Gastrocnemius medialis (tissue), 4 donors: Measurements from ENCODE around the gene PTGES. TPM values are rescaled to one million over a fixed set of nuclear protein-coding genes. Genes with fewer than 3 reads are reported as not detected.
A peak's percentile ranks its signal among the peaks of the same experiment; 100 is the strongest.
"Not testable (repeated sequence)": the region's sequence is repeated elsewhere in the genome, so short reads cannot be mapped to it uniquely, and the experiment has no call there.

Experiments used
- ATAC-seq, 2 donors: fragments of 150-250 bp; one replicate each; pipeline ENCODE4 v1.9.1; 2016
- DNase-seq, 2 donors: peaks; one replicate each; pipeline ENCODE4 v3.0.0-alpha.2; 2019
- H3K27ac ChIP-seq, 4 donors: fragments of 200-600 bp; sonication (generic); 1 replicate in 1 of 4; 2 replicates in 3 of 4; pipeline ENCODE4 v1.5.1; 2016 to 2018; ENCODE audit warnings: mild to moderate bottlenecking in 2 of 4, moderate library complexity in 1 of 4
- H3K27me3 ChIP-seq, 3 donors: fragments of 200-600 bp; sonication (generic) in 2 of 3; 1 replicate in 1 of 3; 2 replicates in 2 of 3; pipeline versions ENCODE4 v1.5.1 to v1.6.0; 2016 to 2019; ENCODE audit warnings: mild to moderate bottlenecking in 1 of 3, moderate library complexity in 1 of 3
- H3K36me3 ChIP-seq, 2 donors: fragments of 200-600 bp; sonication (generic) in 1 of 2; one replicate each; pipeline ENCODE4 v1.5.1; 2017 to 2018
- H3K4me1 ChIP-seq, 2 donors: fragments of 200-600 bp; sonication (generic) in 1 of 2; one replicate each; pipeline ENCODE4 v1.5.1; 2016 to 2017; ENCODE audit warnings: mild to moderate bottlenecking in 2 of 2
- H3K4me3 ChIP-seq, 4 donors: fragments of 200-600 bp; sonication (generic) in 3 of 4; 1 replicate in 1 of 4; 2 replicates in 3 of 4; pipeline ENCODE4 v1.5.1; 2016 to 2019; ENCODE audit warnings: mild to moderate bottlenecking in 2 of 4
- H3K9me3 ChIP-seq, 3 donors: fragments of 200-600 bp; sonication (generic) in 2 of 3; 1 replicate in 1 of 3; 2 replicates in 2 of 3; pipeline ENCODE4 v1.5.1; 2016 to 2019
- CTCF ChIP-seq, 5 experiments: fragments of 450-650 bp in 3 of 5; fragments of 200-600 bp in 2 of 5; sonication (generic) in 2 of 5; IDR thresholded peaks in 4 of 5; conservative IDR thresholded peaks in 1 of 5; 1 replicate in 4 of 5; 2 replicates in 1 of 5; pipeline ENCODE4 v1.5.1; 2016 to 2019; ENCODE audit warnings: antibody characterized with exemption in 5 of 5, mild to moderate bottlenecking in 3 of 5, moderate library complexity in 3 of 5
- POLR2A ChIP-seq, 2 donors: fragments of 450-650 bp; IDR thresholded peaks; one replicate each; pipeline ENCODE4 v1.6.1; 2017; ENCODE audit warnings: antibody characterized with exemption in 2 of 2, mild to moderate bottlenecking in 2 of 2, moderate library complexity in 2 of 2
- in situ Hi-C, 4 donors: fragments of 200-750 bp; cut with MboI; loops; one replicate each; pipeline versions ENCODE4 v1.15.0 to v1.8.0; 2017; ENCODE audit warnings: low sequenced_read_pairs in 4 of 4
- intact Hi-C: fragments of 100-400 bp; cut with DNase I; formaldehyde crosslinking; loops from one replicate; pipeline ENCODE4 v1.15.1; 2023; ENCODE audit warnings: low total_unique reads
- total RNA-seq, 4 donors: library from RNA; depleted of rRNA; stranded (reverse); fragments of >200 nt; gene quantifications; one replicate each; pipeline versions ENCODE4 v1.1.0 to v1.2.3, GENCODE V29; 2016

PTGES gene
- total RNA-seq, 4 donors from 2014 or later: 0.23 to 1.2 (median 0.51) TPM; not detected in 1

- TF ChIP-seq CTCF (IDR thresholded peaks at IDR 0.05 in 4 of 5, conservative IDR thresholded peaks at IDR 0.05 in 1 of 5) (no peak), POLR2A (IDR thresholded peaks at IDR 0.05) (no peak)
- peaks cover 0 to 3% (median 0%) of the 10 kb centered on the region in 3 donors for H3K27me3 ChIP-seq
- ATAC-seq: peak; percentile 93 to 97
- peak; percentile 80 to 88 for DNase-seq
- H3K36me3 ChIP-seq: no peaks in the 10 kb centered on the region
- H3K9me3 ChIP-seq: no peaks in the 10 kb centered on the region
- no peaks in the 10 kb centered on the region for H3K4me1 ChIP-seq
- peak overlapping the region; percentile 25 to 70 (median 46) for H3K27ac ChIP-seq
- H3K4me3 ChIP-seq: no peak overlapping the region
- intact Hi-C loops: no loop called here
- in situ Hi-C loops: loop anchor here in 1 of 4 donors (25.0 kb wide), 2 partner anchors 140 to 640 kb away; partner anchors contain the start of genes ASB6 and NTMT1
These were observed 24.3 kb upstream of the PTGES start for GRCh38 chr9:129776938-129777768.

- Histone ChIP-seq H3K4me3 (no peak overlapping the region), H3K27ac (peak overlapping the region; percentile 25 to 70 (median 46)), H3K4me1 (no peaks in the 10 kb centered on the region), H3K27me3 (peaks cover 0 to 3% (median 0%) of the 10 kb centered on the region in 3 donors), H3K36me3 (no peaks in the 10 kb centered on the region), H3K9me3 (no peaks in the 10 kb centered on the region)
- TF ChIP-seq CTCF (IDR thresholded peaks at IDR 0.05 in 4 of 5, conservative IDR thresholded peaks at IDR 0.05 in 1 of 5) (no peak), POLR2A (IDR thresholded peaks at IDR 0.05) (no peak)
- intact Hi-C loops (no loop called here), in situ Hi-C loops (loop anchor here in 1 of 4 donors (25.0 kb wide), 2 partner anchors 139 to 639 kb away; partner anchors contain the start of genes ASB6 and NTMT1)
- DNase-seq (no peak), ATAC-seq (peak in 1 of 2 donors; percentile 8)
These were observed 23.7 kb upstream of the PTGES start for GRCh38 chr9:129776566-129776937.

- H3K4me3 ChIP-seq, intact Hi-C loops, H3K9me3 ChIP-seq, ATAC-seq, H3K4me1 ChIP-seq, H3K27me3 ChIP-seq, DNase-seq, H3K36me3 ChIP-seq: not testable (repeated sequence)
- H3K27ac ChIP-seq: peak overlapping the region in 1 of 4 donors; percentile 70
- in situ Hi-C loops: loop anchor here in 1 of 4 donors (25.0 kb wide), 2 partner anchors 139 to 639 kb away; partner anchors contain the start of genes ASB6 and NTMT1
These were observed 23.3 kb upstream of the PTGES start for GRCh38 chr9:129776096-129776495.

GRCh38 chr9:129775448-129775798 is 22.6 kb upstream of the PTGES start:
- Histone ChIP-seq H3K27ac (no peak overlapping the region), H3K27me3 (peaks cover 0 to 3% (median 0%) of the 10 kb centered on the region in 3 donors), H3K4me1 (no peaks in the 10 kb centered on the region), H3K4me3 (no peak overlapping the region), H3K36me3 (no peaks in the 10 kb centered on the region), H3K9me3 (no peaks in the 10 kb centered on the region)
- no peak for ATAC-seq
- no peak for DNase-seq
- TF ChIP-seq POLR2A (IDR thresholded peaks at IDR 0.05) (no peak), CTCF (IDR thresholded peaks at IDR 0.05 in 4 of 5, conservative IDR thresholded peaks at IDR 0.05 in 1 of 5) (no peak)
- in situ Hi-C loops: loop anchor here in 1 of 4 donors (25.0 kb wide), 2 partner anchors 138 to 638 kb away; partner anchors contain the start of genes ASB6 and NTMT1
- intact Hi-C loops: no loop called here

GRCh38 chr9:129774791-129775447 is 22.1 kb upstream of the PTGES start:
- no peak for ATAC-seq
- in situ Hi-C loops (loop anchor here in 1 of 4 donors (25.0 kb wide), 2 partner anchors 138 to 638 kb away; partner anchors contain the start of genes ASB6 and NTMT1), intact Hi-C loops (no loop called here)
- no peak for DNase-seq
- peaks cover 0 to 3% (median 0%) of the 10 kb centered on the region in 3 donors for H3K27me3 ChIP-seq
- no peak overlapping the region for H3K4me3 ChIP-seq
- H3K36me3 ChIP-seq: no peaks in the 10 kb centered on the region
- no peaks in the 10 kb centered on the region for H3K9me3 ChIP-seq
- TF ChIP-seq CTCF (IDR thresholded peaks at IDR 0.05 in 4 of 5, conservative IDR thresholded peaks at IDR 0.05 in 1 of 5) (no peak), POLR2A (IDR thresholded peaks at IDR 0.05) (no peak)
- no peaks in the 10 kb centered on the region for H3K4me1 ChIP-seq
- H3K27ac ChIP-seq: no peak overlapping the region
